ENCODE data around the gene B4GALNT4.

DNA sequence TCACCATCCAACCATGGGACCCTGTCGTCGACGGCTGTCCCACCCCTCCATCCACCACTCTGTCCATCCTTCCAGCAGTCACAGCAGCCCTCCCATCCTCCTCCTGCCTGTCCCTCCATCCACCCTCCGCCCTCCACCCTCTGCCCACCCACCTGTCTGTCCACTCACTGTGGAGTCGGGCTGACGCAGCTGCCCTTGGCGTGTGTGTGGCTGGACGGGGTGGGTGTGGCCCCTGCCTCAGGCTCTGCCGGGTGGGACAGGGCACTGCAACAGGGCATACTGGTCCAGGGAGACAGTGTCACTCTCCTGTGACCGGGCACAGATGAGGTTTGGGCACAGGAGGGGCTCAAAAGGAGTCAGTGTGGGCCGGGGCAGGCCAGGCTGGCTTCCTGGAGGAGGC is 26.6 kb downstream of the B4GALNT4 start:
- TF ChIP-seq GATA2 (IDR thresholded peaks at IDR 0.05; ENCODE audit: low read depth, low read length) = no peak
- TF ChIP-seq GATA3 (IDR thresholded peaks at IDR 0.05; ENCODE audit: low read depth, low read length) = no peak

Data from SH-SY5Y (cell line).